OCI-LY3 (cell line): ENCODE data around the gene FBXO17.

Experiments used
- H2AFZ ChIP-seq: fragments of 200-600, 300-600 bp; shearing (Covaris generic); 2 replicates; pipeline ENCODE4 v1.6.0; 2014; ENCODE audit warnings: antibody characterized with exemption, low read depth, low read length
- H3K27ac ChIP-seq: fragments of 200-600, 300-600 bp; sonication (generic); 2 replicates; pipeline ENCODE4 v1.5.1; 2014; ENCODE audit warnings: mild to moderate bottlenecking, low read length, moderate library complexity, mixed read lengths
- H3K27me3 ChIP-seq: fragments of 200-600, 300-600 bp; sonication (generic); 2 replicates; pipeline ENCODE4 v1.6.1; 2014; ENCODE audit warnings: low read depth, low read length, mixed read lengths
- H3K36me3 ChIP-seq: fragments of 200-600, 300-600 bp; sonication (generic); replicated peaks from 2 replicates; pipeline ENCODE3; 2014; ENCODE audit warnings: low read depth, low read length, mixed read lengths
- H3K4me1 ChIP-seq: fragments of 300-600, 200-600 bp; sonication (generic); 2 replicates; pipeline ENCODE4 v1.6.1; 2014; ENCODE audit warnings: low read length, mixed read lengths
- H3K4me2 ChIP-seq: fragments of 200-600, 300-600 bp; sonication (generic); 2 replicates; pipeline ENCODE4 v1.6.1; 2014; ENCODE audit warnings: low read length, mixed read lengths
- H3K4me3 ChIP-seq: fragments of 300-600, 200-600 bp; sonication (generic); 2 replicates; pipeline ENCODE4 v1.5.1; 2014; ENCODE audit warnings: antibody characterized with exemption, mild to moderate bottlenecking, low read length, moderate library complexity
- H3K79me2 ChIP-seq: fragments of 300-600, 200-600 bp; shearing (Covaris generic); 2 replicates; pipeline ENCODE4 v1.6.1; 2014; ENCODE audit warnings: mild to moderate bottlenecking, low read length, mixed read lengths
- H3K9ac ChIP-seq: fragments of 300-600, 200-600 bp; shearing (Covaris generic); 2 replicates; pipeline ENCODE4 v1.6.0; 2014; ENCODE audit warnings: mild to moderate bottlenecking, low read length, moderate library complexity
- H3K9me3 ChIP-seq: fragments of 200-600, 300-600 bp; shearing (Covaris generic); 2 replicates; pipeline ENCODE4 v1.6.1; 2014; ENCODE audit warnings: low read length, mixed read lengths; ENCODE audit not compliant: insufficient read depth
- H4K20me1 ChIP-seq: fragments of 200-600, 300-600 bp; sonication (generic); 2 replicates; pipeline ENCODE4 v1.6.1; 2016; ENCODE audit warnings: low read length, mixed read lengths; ENCODE audit not compliant: insufficient read depth
- CTCF ChIP-seq: fragments of 200-600, 300-600 bp; sonication (generic); IDR thresholded peaks from 2 replicates; pipeline ENCODE4 v1.5.1; 2014; ENCODE audit warnings: antibody characterized with exemption, low read length, low read depth
- EZH2phosphoT487 ChIP-seq: fragments of 200-600 bp; shearing (Covaris generic); IDR thresholded peaks from 2 replicates; pipeline ENCODE4 v1.6.1; 2018; ENCODE audit warnings: antibody characterized with exemption, mixed run types, low read depth

The FBXO17 gene

GRCh38 chr19:38979812-38980211, 4.3 kb upstream of the FBXO17 start:
- Histone ChIP-seq H2AFZ (no peak overlapping the region), H3K9me3 (peaks cover 15% of the 10 kb centered on the region), H3K9ac (no peak overlapping the region)

GRCh38 chr19:38978326-38978689, 2.8 kb upstream of the FBXO17 start:
- H2AFZ ChIP-seq: no peak overlapping the region
- H3K4me1 ChIP-seq: peaks cover 36% of the 10 kb centered on the region
- H3K9me3 ChIP-seq: peaks cover 15% of the 10 kb centered on the region
- H4K20me1 ChIP-seq: no peaks in the 10 kb centered on the region
- H3K36me3 ChIP-seq: peaks cover 13% of the 10 kb centered on the region
- peak overlapping the region; percentile 97 for H3K9ac ChIP-seq
- H3K4me2 ChIP-seq: peak overlapping the region; percentile 90
- no peak overlapping the region; the same call in 1 of the 2 replicates for H3K4me3 ChIP-seq
- no peak for TF ChIP-seq EZH2phosphoT487
- H3K79me2 ChIP-seq: peaks cover 22% of the 10 kb centered on the region
- peak overlapping the region; percentile 97 for H3K27ac ChIP-seq
- H3K27me3 ChIP-seq: no peaks in the 10 kb centered on the region

More at GRCh38 chr19:38979812-38980211, 4.3 kb upstream of the FBXO17 start:
- TF ChIP-seq EZH2phosphoT487 (no peak), CTCF (no peak)
- no peak overlapping the region for H3K27ac ChIP-seq
- peaks cover 12% of the 10 kb centered on the region for H3K36me3 ChIP-seq
- peaks cover 7% of the 10 kb centered on the region for H3K79me2 ChIP-seq
- no peaks in the 10 kb centered on the region for H4K20me1 ChIP-seq
- no peak overlapping the region for H3K4me2 ChIP-seq
- peaks cover 33% of the 10 kb centered on the region for H3K4me1 ChIP-seq
- H3K4me3 ChIP-seq: no peak overlapping the region
- H3K27me3 ChIP-seq: no peaks in the 10 kb centered on the region

DNA sequence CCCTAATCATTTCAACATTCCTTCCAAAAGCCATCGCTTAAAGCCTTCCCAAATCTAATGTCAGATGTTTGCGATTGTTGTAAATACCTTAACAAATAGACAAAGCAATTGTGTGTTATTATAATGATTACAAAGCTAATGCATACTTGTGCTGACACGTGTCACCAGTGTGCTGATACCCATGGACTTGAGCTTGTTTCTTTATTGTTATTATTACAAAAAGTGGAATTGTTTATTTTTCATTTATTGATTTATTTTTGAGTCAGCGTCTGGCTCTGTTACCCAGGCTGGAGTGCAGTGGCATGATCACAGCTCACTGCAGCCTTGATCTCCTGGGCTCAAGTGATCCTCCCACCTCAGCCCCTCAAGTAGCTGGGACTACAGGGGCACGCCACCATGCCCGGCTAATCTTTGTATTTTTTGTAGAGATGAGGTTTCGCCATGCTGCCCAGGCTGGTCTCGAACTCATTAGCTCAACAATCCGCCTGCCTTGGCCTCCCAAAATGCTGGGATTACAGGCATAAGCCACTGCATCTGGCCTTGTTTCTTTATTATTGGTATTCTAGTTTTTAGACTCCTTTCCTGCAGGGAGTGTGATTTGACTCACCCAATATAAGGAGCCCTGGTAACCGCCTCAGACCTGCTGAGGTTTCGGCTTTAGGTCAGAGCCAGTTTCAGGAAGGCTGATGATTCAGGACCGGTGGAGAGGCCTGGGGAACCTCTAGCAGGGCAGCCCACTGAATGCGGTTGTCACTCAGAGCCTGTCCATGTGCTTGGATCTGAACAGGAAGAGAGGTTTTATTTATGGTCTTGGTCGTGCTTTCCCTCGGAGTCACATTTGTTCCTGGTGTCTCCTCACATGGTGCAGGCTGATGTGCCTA, 2.1 kb upstream of the FBXO17 start:
- Histone ChIP-seq H3K27me3 (no peaks in the 10 kb centered on the region), H2AFZ (no peak overlapping the region), H3K4me1 (peaks cover 36% of the 10 kb centered on the region), H3K9ac (peak overlapping the region; percentile 97), H3K79me2 (peaks cover 28% of the 10 kb centered on the region), H3K4me2 (peak overlapping the region; percentile 90), H3K36me3 (peaks cover 15% of the 10 kb centered on the region), H3K27ac (peak overlapping the region; percentile 97), H3K4me3 (peak overlapping the region; percentile 88; the same call in 1 of the 2 replicates), H4K20me1 (no peaks in the 10 kb centered on the region), H3K9me3 (peaks cover 15% of the 10 kb centered on the region)
- TF ChIP-seq CTCF: no peak

- Histone ChIP-seq H2AFZ (no peak overlapping the region), H3K4me2 (peak overlapping the region; percentile 90), H4K20me1 (peaks cover 3% of the 10 kb centered on the region; the same call in 1 of the 2 replicates), H3K9ac (peak overlapping the region; percentile 97), H3K79me2 (peaks cover 46% of the 10 kb centered on the region), H3K27me3 (no peaks in the 10 kb centered on the region), H3K9me3 (peaks cover 10% of the 10 kb centered on the region), H3K36me3 (peaks cover 24% of the 10 kb centered on the region), H3K4me3 (peak overlapping the region; percentile 88), H3K4me1 (peaks cover 39% of the 10 kb centered on the region), H3K27ac (peak overlapping the region; percentile 97)
- TF ChIP-seq CTCF: no peak
- TF ChIP-seq EZH2phosphoT487: no peak
Observed at GRCh38 chr19:38975861-38976271, 324 bp upstream of the FBXO17 start.
